ENCODE results near the gene PTGER3.
"Not testable (repeated sequence)": the region's sequence is repeated elsewhere in the genome, so short reads cannot be mapped to it uniquely, and the experiment has no call there.

The PTGER3 gene

DNA sequence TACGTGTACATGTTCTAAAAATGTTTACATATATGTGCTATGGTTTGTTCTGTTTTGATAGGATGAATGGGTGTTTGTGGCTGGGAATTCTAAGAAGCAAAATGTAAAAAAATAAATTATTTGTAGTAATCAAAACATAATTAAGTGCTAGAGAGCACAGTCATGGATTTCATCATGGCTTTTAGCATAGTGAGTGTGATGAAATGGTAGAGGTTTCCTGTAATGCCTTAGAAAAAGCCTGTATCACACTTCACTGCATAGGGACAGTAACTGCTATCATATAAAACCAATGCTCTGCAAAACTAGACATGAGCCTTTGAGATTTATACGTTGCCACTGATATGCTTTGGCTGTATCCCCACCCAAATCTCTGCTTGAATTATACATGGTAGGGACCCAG, 99.8 kb downstream of the PTGER3 start:
- H3K36me3 ChIP-seq (ENCODE audit: control insufficient read depth, insufficient read depth, low read length): no peaks in the 10 kb centered on the region
- H3K4me1 ChIP-seq (ENCODE audit: control insufficient read depth, insufficient read depth, low read length): no peaks in the 10 kb centered on the region
- H3K9me3 ChIP-seq (ENCODE audit: control insufficient read depth, insufficient read depth, low read length): no peaks in the 10 kb centered on the region
- no peaks in the 10 kb centered on the region for H3K27me3 ChIP-seq (ENCODE audit: control insufficient read depth, insufficient read depth, low read length)
- H3K4me3 ChIP-seq (ENCODE audit: low read depth, low read length): no peak overlapping the region
- no peak overlapping the region for H3K27ac ChIP-seq (ENCODE audit: low read depth, low read length)
- H3K9ac ChIP-seq (ENCODE audit: low read depth, low read length): no peak overlapping the region

DNA sequence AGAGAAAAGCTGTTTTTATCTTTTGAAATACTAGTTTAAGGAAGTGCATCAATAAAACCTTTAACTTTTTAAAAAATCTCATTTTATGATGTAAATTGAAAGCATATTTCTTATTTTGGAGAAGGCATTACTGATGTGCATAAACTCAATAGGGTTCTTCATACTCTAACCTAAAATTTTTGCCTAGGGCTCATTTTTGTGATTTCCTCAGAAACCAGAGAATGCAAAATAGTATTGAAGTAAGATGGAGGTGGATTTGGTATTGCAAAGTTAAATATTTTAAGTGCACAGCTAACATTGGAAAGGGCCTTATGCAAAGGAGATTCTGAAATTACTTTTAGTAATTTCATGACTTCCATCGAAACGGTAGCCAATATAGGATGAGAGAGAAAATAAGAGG, 101.9 kb downstream of the PTGER3 start:
- no peak overlapping the region for H3K9ac ChIP-seq (ENCODE audit: low read depth, low read length)
- no peaks in the 10 kb centered on the region for H3K36me3 ChIP-seq (ENCODE audit: control insufficient read depth, insufficient read depth, low read length)
- H3K4me3 ChIP-seq (ENCODE audit: low read depth, low read length): no peak overlapping the region
- no peak overlapping the region for H3K27ac ChIP-seq (ENCODE audit: low read depth, low read length)
- H3K27me3 ChIP-seq (ENCODE audit: control insufficient read depth, insufficient read depth, low read length): no peaks in the 10 kb centered on the region
- H3K4me1 ChIP-seq (ENCODE audit: control insufficient read depth, insufficient read depth, low read length): no peaks in the 10 kb centered on the region
- no peaks in the 10 kb centered on the region for H3K9me3 ChIP-seq (ENCODE audit: control insufficient read depth, insufficient read depth, low read length)

DNA sequence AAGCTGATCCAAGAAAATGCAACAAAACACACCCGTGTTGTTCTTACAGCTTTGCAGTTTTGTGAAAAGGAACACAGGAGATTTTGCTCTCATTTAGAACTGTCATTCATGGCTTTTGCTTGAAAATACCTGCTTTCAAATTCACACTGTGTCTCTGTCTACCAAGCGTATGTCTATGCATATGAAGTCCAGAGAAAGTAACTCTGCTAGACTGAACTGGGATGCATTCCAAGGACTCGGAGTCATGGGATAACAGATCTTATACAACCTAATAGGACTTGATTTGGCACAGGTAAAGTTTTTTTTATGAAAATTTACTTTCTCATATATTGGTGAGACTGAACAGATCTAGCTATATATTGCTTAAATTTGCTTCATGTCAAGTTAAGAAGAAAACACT, 102.4 kb downstream of the PTGER3 start:
- Histone ChIP-seq H3K36me3 (ENCODE audit: control insufficient read depth, insufficient read depth, low read length) (no peaks in the 10 kb centered on the region), H3K9ac (ENCODE audit: low read depth, low read length) (no peak overlapping the region), H3K4me3 (ENCODE audit: low read depth, low read length) (no peak overlapping the region), H3K4me1 (ENCODE audit: control insufficient read depth, insufficient read depth, low read length) (no peaks in the 10 kb centered on the region), H3K27me3 (ENCODE audit: control insufficient read depth, insufficient read depth, low read length) (no peaks in the 10 kb centered on the region), H3K27ac (ENCODE audit: low read depth, low read length) (no peak overlapping the region), H3K9me3 (ENCODE audit: control insufficient read depth, insufficient read depth, low read length) (no peaks in the 10 kb centered on the region)

DNA sequence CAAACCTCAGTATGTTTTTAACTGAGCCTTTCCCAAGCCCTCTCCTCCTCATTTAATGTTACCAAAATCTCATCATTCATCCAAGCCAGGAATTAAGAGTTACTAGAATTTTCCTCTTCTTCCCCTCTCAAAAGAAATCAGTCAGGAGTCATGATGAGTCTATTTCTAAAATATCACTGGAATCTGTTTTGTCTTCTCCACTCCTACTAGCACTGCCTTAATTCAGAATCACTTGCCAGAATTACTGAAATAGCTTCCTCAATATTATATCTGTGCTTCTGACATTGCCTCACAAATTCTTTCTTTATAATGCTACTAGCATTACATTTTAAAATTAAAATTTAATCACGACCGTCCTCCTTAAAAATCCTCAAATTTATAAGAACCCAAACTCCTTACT, 106.1 kb downstream of the PTGER3 start:
- Histone ChIP-seq H3K9ac (ENCODE audit: low read depth, low read length) (no peak overlapping the region), H3K4me1 (ENCODE audit: control insufficient read depth, insufficient read depth, low read length) (no peaks in the 10 kb centered on the region), H3K27me3 (ENCODE audit: control insufficient read depth, insufficient read depth, low read length) (no peaks in the 10 kb centered on the region), H3K9me3 (ENCODE audit: control insufficient read depth, insufficient read depth, low read length) (peaks cover 12% of the 10 kb centered on the region), H3K4me3 (ENCODE audit: low read depth, low read length) (no peak overlapping the region), H3K27ac (ENCODE audit: low read depth, low read length) (no peak overlapping the region), H3K36me3 (ENCODE audit: control insufficient read depth, insufficient read depth, low read length) (no peaks in the 10 kb centered on the region)

DNA sequence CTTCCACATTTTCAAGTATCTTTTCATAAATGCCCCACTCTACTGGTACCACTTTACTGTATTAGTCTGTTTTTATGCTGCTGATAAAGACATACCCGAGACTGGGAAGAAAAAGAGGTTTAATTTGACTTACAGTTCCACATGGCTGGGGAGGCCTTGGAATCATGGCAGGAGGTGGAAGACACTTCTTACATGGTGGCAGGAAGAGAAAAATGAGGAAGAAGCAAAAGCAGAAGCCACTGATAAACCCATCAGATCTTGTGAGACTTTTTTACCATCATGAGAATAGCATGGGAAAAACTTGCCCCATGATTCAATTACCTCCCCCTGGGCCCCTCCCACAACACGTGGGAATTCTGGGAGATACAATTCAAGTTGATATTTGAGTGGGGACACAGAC, 107.2 kb downstream of the PTGER3 start:
- not testable (repeated sequence) for H3K27me3 ChIP-seq (ENCODE audit: control insufficient read depth, insufficient read depth, low read length); H3K36me3 ChIP-seq (ENCODE audit: control insufficient read depth, insufficient read depth, low read length); H3K9ac ChIP-seq (ENCODE audit: low read depth, low read length); H3K4me3 ChIP-seq (ENCODE audit: low read depth, low read length); H3K4me1 ChIP-seq (ENCODE audit: control insufficient read depth, insufficient read depth, low read length); H3K27ac ChIP-seq (ENCODE audit: low read depth, low read length)
- H3K9me3 ChIP-seq (ENCODE audit: control insufficient read depth, insufficient read depth, low read length): peaks cover 12% of the 10 kb centered on the region

DNA sequence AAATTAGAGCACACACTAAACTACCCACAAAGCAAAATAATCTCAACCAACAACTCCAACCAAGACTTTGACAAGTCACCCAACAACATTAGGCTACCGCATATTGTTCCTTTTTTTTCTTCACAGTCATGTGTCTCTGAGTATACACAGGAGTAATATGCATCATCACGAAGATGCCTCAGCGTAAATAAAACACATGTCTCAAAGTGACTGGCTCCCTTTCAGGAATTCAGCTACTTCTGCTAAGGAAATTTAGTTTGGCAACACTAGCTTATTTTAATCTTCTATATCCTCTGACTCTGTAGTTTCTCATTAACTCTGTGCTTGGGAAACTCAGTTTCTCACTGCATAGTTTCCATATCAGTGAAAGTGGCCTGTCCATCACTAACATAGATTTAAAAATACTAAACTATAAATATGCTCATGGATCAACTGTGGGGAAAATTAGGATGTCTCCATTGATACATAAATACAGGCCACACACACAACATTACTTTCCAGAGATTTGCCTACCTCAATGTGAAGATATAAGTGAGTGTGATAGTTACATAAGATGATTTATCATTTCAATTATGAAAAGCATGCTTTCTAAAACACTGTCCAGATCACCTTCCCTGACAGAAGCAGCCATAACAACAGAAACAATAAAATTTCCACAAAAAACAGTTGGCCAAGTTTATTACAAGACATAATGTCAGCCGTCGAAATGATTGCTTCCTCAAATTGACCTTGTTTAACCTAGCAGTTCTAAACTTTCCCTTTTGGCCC, 113.2 kb downstream of the PTGER3 start:
- H3K4me3 ChIP-seq (ENCODE audit: low read depth, low read length): no peak overlapping the region
- H3K9me3 ChIP-seq (ENCODE audit: control insufficient read depth, insufficient read depth, low read length): peaks cover 11% of the 10 kb centered on the region
- H3K4me1 ChIP-seq (ENCODE audit: control insufficient read depth, insufficient read depth, low read length): no peaks in the 10 kb centered on the region
- no peaks in the 10 kb centered on the region for H3K36me3 ChIP-seq (ENCODE audit: control insufficient read depth, insufficient read depth, low read length)
- no peak overlapping the region for H3K27ac ChIP-seq (ENCODE audit: low read depth, low read length)
- H3K9ac ChIP-seq (ENCODE audit: low read depth, low read length): no peak overlapping the region
- no peaks in the 10 kb centered on the region for H3K27me3 ChIP-seq (ENCODE audit: control insufficient read depth, insufficient read depth, low read length)

DNA sequence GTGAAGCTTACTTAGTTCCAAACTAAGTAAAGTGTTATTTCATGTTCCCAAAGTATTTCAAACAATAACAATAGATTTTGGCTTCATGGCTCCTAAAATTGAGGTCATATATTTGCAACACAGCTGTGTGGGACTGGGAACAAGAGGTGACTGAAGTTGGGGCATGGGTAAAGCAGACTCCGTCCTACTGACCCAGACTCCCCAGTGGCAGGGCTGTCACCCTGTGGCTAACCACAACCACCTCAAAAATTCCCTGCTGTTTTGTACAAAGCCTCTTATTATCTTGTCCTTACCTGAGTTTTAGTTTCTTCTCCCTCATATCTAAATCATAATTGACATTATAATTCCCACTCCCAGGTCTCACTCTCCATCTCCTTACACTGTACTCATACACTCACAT, 117.6 kb downstream of the PTGER3 start:
- H3K9me3 ChIP-seq (ENCODE audit: control insufficient read depth, insufficient read depth, low read length): peaks cover 6% of the 10 kb centered on the region
- H3K4me1 ChIP-seq (ENCODE audit: control insufficient read depth, insufficient read depth, low read length): no peaks in the 10 kb centered on the region
- H3K36me3 ChIP-seq (ENCODE audit: control insufficient read depth, insufficient read depth, low read length): no peaks in the 10 kb centered on the region
- no peak overlapping the region for H3K9ac ChIP-seq (ENCODE audit: low read depth, low read length)
- no peak overlapping the region for H3K4me3 ChIP-seq (ENCODE audit: low read depth, low read length)
- no peak overlapping the region for H3K27ac ChIP-seq (ENCODE audit: low read depth, low read length)
- H3K27me3 ChIP-seq (ENCODE audit: control insufficient read depth, insufficient read depth, low read length): no peaks in the 10 kb centered on the region

DNA sequence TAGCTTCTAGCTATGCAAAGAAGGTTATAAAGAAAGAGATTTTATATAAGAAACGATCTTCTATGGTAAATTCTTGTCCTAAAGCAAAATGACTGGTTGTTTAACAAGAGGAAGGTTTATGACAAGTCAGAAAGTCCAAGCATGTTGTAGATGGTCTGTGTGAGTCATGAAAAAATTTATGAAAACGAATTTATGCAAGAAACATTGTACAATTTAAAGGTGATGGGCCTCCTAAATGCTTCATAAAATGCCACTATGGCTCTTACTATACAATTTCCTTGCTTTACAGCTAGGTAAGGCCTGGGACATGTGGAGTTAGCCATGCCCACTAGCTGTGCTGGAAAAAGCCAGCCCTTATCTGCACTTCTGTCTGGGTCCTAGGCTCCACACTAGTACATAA, 125.4 kb downstream of the PTGER3 start:
- Histone ChIP-seq H3K27me3 (ENCODE audit: control insufficient read depth, insufficient read depth, low read length) (no peaks in the 10 kb centered on the region), H3K9ac (ENCODE audit: low read depth, low read length) (no peak overlapping the region), H3K4me1 (ENCODE audit: control insufficient read depth, insufficient read depth, low read length) (no peaks in the 10 kb centered on the region), H3K36me3 (ENCODE audit: control insufficient read depth, insufficient read depth, low read length) (no peaks in the 10 kb centered on the region), H3K9me3 (ENCODE audit: control insufficient read depth, insufficient read depth, low read length) (peaks cover 40% of the 10 kb centered on the region), H3K27ac (ENCODE audit: low read depth, low read length) (no peak overlapping the region), H3K4me3 (ENCODE audit: low read depth, low read length) (no peak overlapping the region)

Measured in HUES48 (cell line).